SK-N-SH treated with all-trans-retinoic acid at 6 μM for 48 hours (cell line): ENCODE measurements around the gene MIB2.

Experiments
- ATAC-seq: fragments of 200-7000 bp; cut with Tn5 transposase; 3 replicates; pipeline ENCODE4 v1.9.1; 2020; ENCODE audit warnings: mild to moderate bottlenecking, moderate library complexity
- BACH2 ChIP-seq: fragments of 250-450 bp; sonication (Bioruptor Pico); IDR thresholded peaks from 2 replicates; pipeline ENCODE4 v1.9.0; 2021; ENCODE audit warnings: mild to moderate bottlenecking, borderline replicate concordance
- ESRRG ChIP-seq: fragments of 250-450 bp; sonication (Bioruptor Pico); IDR thresholded peaks from 2 replicates; pipeline ENCODE4 v1.6.1; 2021; ENCODE audit warnings: mild to moderate bottlenecking
- ISL1 ChIP-seq: fragments of 250-450 bp; sonication (Bioruptor Pico); IDR thresholded peaks from 2 replicates; pipeline ENCODE4 v2.1.2; 2022; ENCODE audit warnings: mild to moderate bottlenecking, moderate library complexity
- OSR1 ChIP-seq: fragments of 250-450 bp; sonication (Bioruptor Pico); IDR thresholded peaks from 2 replicates; pipeline ENCODE4 v1.8.0; 2022; ENCODE audit warnings: moderate library complexity, mild to moderate bottlenecking, inconsistent platforms
- PPARA ChIP-seq: fragments of 250-450 bp; sonication (Bioruptor Pico); IDR thresholded peaks from 2 replicates; pipeline ENCODE4 v1.5.0; 2020; ENCODE audit warnings: mild to moderate bottlenecking, borderline replicate concordance
- SNAI2 ChIP-seq: fragments of 250-450 bp; sonication (Bioruptor Pico); IDR thresholded peaks from 2 replicates; pipeline ENCODE4 v1.5.0; 2020; ENCODE audit warnings: mild to moderate bottlenecking, moderate library complexity
- TCF4 ChIP-seq: fragments of 250-450 bp; sonication (Bioruptor Pico); IDR thresholded peaks from 2 replicates; pipeline ENCODE4 v1.8.0; 2021; ENCODE audit warnings: mild to moderate bottlenecking, moderate library complexity, borderline replicate concordance
- TOX ChIP-seq: fragments of 250-450 bp; sonication (Bioruptor Pico); IDR thresholded peaks from 2 replicates; pipeline ENCODE4 v1.8.0; 2021; ENCODE audit warnings: mild to moderate bottlenecking, moderate library complexity, borderline replicate concordance
- ZFP3 ChIP-seq: fragments of 250-450 bp; sonication (Bioruptor Pico); IDR thresholded peaks from 2 replicates; pipeline ENCODE4 v1.5.0; 2020; ENCODE audit warnings: mild to moderate bottlenecking, moderate library complexity
- ZNF565 ChIP-seq: fragments of 450-650 bp; formaldehyde crosslinking; conservative IDR thresholded peaks from 2 replicates; pipeline ENCODE4 v1.5.0; 2020; ENCODE audit warnings: low read depth, mild to moderate bottlenecking, moderate library complexity
- ZNF70 ChIP-seq: fragments of 450-650 bp; formaldehyde crosslinking; IDR thresholded peaks from 2 replicates; pipeline ENCODE4 v1.5.0; 2020; ENCODE audit warnings: mild to moderate bottlenecking, moderate library complexity
- ZNF8 ChIP-seq: fragments of 450-650 bp; formaldehyde crosslinking; IDR thresholded peaks from 2 replicates; pipeline ENCODE4 v1.5.0; 2020; ENCODE audit warnings: mild to moderate bottlenecking, moderate library complexity
- TF ChIP-seq, protein P1 (sequence below): fragments of 250-450 bp; sonication (Bioruptor Pico); IDR thresholded peaks from 2 replicates; pipeline ENCODE4 v1.5.0; 2020; ENCODE audit warnings: mild to moderate bottlenecking, moderate library complexity
- TF ChIP-seq, protein P2 (sequence below): fragments of 250-450 bp; sonication (Bioruptor Pico); IDR thresholded peaks from 2 replicates; pipeline ENCODE4 v1.8.0; 2021; ENCODE audit warnings: low read depth, mild to moderate bottlenecking, moderate library complexity, borderline replicate concordance
- TF ChIP-seq, protein P3 (sequence below): fragments of 250-450 bp; sonication (Bioruptor Pico); IDR thresholded peaks from 2 replicates; pipeline ENCODE4 v1.8.0; 2020; ENCODE audit warnings: mild to moderate bottlenecking, moderate library complexity, borderline replicate concordance
- TF ChIP-seq, protein P4 (sequence below): fragments of 250-450 bp; sonication (Bioruptor Pico); IDR thresholded peaks from 2 replicates; pipeline ENCODE4 v1.5.1; 2021; ENCODE audit warnings: mild to moderate bottlenecking, moderate library complexity
- TF ChIP-seq, protein P5 (sequence below): fragments of 250-450 bp; sonication (Bioruptor Pico); IDR thresholded peaks from 2 replicates; pipeline ENCODE4 v1.5.1; 2020; ENCODE audit warnings: low read depth, mild to moderate bottlenecking, moderate library complexity

MIB2 gene

DNA sequence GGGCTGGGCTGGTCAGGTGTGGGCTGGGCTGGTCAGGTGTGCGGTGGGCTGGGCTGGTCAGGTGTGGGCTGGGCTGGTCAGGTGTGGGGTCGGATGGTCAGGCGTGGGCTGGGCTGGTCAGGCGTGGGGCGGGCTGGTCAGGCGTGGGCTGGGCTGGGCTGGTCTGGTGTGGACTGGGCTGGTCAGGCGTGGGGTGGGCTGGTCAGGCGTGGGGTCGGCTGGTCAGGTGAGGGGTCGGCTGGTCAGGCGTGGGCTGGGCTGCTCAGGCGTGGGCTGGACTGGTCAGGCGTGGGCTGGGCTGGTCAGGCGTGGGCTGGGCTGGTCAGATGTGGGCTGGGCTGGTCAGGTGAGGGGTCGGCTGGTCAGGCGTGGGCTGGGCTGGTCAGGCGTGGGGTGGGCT lies 9.6 kb upstream of the MIB2 start (continued):
- TF ChIP-seq, protein P1, sequence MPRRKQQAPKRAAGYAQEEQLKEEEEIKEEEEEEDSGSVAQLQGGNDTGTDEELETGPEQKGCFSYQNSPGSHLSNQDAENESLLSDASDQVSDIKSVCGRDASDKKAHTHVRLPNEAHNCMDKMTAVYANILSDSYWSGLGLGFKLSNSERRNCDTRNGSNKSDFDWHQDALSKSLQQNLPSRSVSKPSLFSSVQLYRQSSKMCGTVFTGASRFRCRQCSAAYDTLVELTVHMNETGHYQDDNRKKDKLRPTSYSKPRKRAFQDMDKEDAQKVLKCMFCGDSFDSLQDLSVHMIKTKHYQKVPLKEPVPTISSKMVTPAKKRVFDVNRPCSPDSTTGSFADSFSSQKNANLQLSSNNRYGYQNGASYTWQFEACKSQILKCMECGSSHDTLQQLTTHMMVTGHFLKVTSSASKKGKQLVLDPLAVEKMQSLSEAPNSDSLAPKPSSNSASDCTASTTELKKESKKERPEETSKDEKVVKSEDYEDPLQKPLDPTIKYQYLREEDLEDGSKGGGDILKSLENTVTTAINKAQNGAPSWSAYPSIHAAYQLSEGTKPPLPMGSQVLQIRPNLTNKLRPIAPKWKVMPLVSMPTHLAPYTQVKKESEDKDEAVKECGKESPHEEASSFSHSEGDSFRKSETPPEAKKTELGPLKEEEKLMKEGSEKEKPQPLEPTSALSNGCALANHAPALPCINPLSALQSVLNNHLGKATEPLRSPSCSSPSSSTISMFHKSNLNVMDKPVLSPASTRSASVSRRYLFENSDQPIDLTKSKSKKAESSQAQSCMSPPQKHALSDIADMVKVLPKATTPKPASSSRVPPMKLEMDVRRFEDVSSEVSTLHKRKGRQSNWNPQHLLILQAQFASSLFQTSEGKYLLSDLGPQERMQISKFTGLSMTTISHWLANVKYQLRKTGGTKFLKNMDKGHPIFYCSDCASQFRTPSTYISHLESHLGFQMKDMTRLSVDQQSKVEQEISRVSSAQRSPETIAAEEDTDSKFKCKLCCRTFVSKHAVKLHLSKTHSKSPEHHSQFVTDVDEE (CRISPR knock-in tag): no peak

DNA sequence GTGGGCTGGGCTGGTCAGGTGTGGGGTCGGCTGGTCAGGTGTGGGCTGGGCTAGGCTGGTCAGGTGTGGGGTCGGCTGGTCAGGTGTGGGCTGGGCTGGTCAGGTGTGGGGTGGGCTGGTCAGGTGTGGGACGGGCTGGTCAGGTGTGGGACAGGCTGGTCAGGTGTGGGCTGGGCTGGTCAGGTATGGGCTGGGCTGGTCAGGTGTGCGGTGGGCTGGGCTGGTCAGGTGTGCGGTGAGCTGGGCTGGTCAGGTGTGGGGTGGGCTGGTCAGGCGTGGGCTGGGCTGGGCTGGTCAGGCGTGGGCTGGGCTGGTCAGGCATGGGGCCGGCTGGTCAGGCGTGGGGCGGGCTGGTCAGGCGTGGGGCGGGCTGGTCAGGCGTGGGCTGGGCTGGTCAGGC lies 9.1 kb upstream of the MIB2 start:
- no peak for ATAC-seq

DNA sequence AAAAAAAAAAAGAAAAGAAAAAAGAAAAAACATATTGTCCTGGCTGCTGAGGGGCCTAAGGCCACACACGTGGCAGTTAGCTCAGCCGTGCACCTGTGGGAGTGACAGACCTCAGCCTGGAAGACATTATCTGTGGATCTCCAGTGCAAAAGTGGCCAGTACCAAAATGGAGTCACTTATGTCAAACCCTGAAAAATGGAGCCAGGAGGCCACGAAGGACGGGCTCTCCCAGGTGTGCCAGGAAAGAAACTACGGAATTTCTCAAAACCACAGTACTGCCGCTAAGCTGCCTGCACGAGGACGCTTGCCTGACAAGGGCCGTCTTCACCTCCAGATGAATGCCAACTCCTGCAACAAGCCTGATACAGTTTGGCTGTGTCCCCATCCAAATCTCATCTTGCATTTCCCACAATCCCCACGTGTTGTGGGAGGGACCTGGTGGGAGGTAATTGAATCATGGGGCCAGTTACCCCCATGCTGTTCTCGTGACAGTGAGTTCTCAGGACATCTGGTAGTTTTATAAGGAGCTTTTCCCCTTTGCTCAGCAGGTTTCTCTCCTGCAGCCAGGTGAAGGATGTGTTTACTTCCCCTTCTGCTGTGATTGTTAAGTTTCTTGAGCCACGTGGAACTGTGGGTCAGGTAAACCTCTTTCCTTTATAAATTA lies 5.3 kb upstream of the MIB2 start:
- ATAC-seq: no peak
- TF ChIP-seq ISL1 (no peak), ZNF70 (CRISPR knock-in tag) (no peak), ZFP3 (no peak), PPARA (no peak), TCF4 (no peak), ESRRG (CRISPR knock-in tag) (no peak), BACH2 (no peak), OSR1 (CRISPR knock-in tag) (no peak), SNAI2 (CRISPR knock-in tag) (no peak), ZNF565 (CRISPR knock-in tag) (no peak), ZNF8 (no peak)
- TF ChIP-seq, protein P2, sequence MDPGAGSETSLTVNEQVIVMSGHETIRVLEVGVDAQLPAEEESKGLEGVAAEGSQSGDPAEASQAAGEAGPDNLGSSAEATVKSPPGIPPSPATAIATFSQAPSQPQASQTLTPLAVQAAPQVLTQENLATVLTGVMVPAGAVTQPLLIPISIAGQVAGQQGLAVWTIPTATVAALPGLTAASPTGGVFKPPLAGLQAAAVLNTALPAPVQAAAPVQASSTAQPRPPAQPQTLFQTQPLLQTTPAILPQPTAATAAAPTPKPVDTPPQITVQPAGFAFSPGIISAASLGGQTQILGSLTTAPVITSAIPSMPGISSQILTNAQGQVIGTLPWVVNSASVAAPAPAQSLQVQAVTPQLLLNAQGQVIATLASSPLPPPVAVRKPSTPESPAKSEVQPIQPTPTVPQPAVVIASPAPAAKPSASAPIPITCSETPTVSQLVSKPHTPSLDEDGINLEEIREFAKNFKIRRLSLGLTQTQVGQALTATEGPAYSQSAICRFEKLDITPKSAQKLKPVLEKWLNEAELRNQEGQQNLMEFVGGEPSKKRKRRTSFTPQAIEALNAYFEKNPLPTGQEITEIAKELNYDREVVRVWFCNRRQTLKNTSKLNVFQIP (CRISPR knock-in tag): no peak
- TF ChIP-seq, protein P1 (CRISPR knock-in tag): no peak
- TF ChIP-seq, protein P3, sequence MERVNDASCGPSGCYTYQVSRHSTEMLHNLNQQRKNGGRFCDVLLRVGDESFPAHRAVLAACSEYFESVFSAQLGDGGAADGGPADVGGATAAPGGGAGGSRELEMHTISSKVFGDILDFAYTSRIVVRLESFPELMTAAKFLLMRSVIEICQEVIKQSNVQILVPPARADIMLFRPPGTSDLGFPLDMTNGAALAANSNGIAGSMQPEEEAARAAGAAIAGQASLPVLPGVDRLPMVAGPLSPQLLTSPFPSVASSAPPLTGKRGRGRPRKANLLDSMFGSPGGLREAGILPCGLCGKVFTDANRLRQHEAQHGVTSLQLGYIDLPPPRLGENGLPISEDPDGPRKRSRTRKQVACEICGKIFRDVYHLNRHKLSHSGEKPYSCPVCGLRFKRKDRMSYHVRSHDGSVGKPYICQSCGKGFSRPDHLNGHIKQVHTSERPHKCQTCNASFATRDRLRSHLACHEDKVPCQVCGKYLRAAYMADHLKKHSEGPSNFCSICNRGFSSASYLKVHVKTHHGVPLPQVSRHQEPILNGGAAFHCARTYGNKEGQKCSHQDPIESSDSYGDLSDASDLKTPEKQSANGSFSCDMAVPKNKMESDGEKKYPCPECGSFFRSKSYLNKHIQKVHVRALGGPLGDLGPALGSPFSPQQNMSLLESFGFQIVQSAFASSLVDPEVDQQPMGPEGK (CRISPR knock-in tag): no peak
- TF ChIP-seq, protein P4, sequence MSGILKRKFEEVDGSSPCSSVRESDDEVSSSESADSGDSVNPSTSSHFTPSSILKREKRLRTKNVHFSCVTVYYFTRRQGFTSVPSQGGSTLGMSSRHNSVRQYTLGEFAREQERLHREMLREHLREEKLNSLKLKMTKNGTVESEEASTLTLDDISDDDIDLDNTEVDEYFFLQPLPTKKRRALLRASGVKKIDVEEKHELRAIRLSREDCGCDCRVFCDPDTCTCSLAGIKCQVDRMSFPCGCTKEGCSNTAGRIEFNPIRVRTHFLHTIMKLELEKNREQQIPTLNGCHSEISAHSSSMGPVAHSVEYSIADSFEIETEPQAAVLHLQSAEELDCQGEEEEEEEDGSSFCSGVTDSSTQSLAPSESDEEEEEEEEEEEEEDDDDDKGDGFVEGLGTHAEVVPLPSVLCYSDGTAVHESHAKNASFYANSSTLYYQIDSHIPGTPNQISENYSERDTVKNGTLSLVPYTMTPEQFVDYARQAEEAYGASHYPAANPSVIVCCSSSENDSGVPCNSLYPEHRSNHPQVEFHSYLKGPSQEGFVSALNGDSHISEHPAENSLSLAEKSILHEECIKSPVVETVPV (CRISPR knock-in tag): no peak

More for the DNA sequence above, 9.1 kb upstream of the MIB2 start:
- TF ChIP-seq, protein P2 (CRISPR knock-in tag): no peak
- TF ChIP-seq TOX (no peak), SNAI2 (CRISPR knock-in tag) (no peak), OSR1 (CRISPR knock-in tag) (no peak), ISL1 (no peak)
- TF ChIP-seq, protein P5, sequence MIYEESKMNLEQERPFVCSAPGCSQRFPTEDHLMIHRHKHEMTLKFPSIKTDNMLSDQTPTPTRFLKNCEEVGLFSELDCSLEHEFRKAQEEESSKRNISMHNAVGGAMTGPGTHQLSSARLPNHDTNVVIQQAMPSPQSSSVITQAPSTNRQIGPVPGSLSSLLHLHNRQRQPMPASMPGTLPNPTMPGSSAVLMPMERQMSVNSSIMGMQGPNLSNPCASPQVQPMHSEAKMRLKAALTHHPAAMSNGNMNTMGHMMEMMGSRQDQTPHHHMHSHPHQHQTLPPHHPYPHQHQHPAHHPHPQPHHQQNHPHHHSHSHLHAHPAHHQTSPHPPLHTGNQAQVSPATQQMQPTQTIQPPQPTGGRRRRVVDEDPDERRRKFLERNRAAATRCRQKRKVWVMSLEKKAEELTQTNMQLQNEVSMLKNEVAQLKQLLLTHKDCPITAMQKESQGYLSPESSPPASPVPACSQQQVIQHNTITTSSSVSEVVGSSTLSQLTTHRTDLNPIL: no peak
- TF ChIP-seq, protein P3 (CRISPR knock-in tag): no peak
- TF ChIP-seq, all 23 proteins: peak for 0
